PC-3 (cell line): ENCODE data around the gene REM1.

ENCODE experiments used
- EZH2 ChIP-seq: fragments of 300-600 bp; sonication (generic); IDR thresholded peaks from one replicate; pipeline ENCODE4 v1.6.1; 2017; ENCODE audit warnings: antibody characterized with exemption, mild to moderate bottlenecking, low read length; ENCODE audit not compliant: unreplicated experiment
- TF ChIP-seq, protein P1 (sequence below): fragments of 300-600 bp; sonication (generic); conservative IDR thresholded peaks from 2 replicates; pipeline ENCODE4 v1.5.1; 2017; ENCODE audit warnings: antibody characterized with exemption, low read depth, mild to moderate bottlenecking, low read length

DNA sequence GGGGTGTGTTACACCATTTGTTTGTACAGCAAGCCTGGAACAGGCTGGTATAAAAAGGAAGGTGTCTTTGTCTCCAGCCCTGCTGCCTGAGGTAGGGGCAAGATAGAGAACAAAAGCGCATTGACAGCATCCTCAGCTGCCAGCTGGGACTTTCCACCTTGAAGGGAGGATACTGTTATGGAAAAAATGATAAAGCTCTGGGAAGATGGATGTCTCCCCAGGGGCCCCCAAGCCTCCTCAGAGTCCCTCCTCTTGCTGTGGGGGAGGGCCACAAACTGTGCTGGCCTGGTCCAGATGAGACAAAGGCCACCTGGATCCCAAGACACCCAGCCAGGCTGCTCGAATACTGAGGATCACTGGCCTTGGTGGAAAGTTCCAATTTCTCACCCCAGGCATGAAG, 13.0 kb downstream of the REM1 start:
- TF ChIP-seq, protein P1, sequence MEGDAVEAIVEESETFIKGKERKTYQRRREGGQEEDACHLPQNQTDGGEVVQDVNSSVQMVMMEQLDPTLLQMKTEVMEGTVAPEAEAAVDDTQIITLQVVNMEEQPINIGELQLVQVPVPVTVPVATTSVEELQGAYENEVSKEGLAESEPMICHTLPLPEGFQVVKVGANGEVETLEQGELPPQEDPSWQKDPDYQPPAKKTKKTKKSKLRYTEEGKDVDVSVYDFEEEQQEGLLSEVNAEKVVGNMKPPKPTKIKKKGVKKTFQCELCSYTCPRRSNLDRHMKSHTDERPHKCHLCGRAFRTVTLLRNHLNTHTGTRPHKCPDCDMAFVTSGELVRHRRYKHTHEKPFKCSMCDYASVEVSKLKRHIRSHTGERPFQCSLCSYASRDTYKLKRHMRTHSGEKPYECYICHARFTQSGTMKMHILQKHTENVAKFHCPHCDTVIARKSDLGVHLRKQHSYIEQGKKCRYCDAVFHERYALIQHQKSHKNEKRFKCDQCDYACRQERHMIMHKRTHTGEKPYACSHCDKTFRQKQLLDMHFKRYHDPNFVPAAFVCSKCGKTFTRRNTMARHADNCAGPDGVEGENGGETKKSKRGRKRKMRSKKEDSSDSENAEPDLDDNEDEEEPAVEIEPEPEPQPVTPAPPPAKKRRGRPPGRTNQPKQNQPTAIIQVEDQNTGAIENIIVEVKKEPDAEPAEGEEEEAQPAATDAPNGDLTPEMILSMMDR, result no peak
- no peak for TF ChIP-seq EZH2
